Spleen (tissue), 11 donors: ENCODE measurements around the gene VPS29. TPM values are rescaled to one million over a fixed set of nuclear protein-coding genes. Genes with fewer than 3 reads are reported as not detected.

Experiments
- DNase-seq: peaks from one replicate; pipeline ENCODE4 v3.0.0-alpha.2; 2020
- H3K27ac ChIP-seq, 8 donors: fragments of 200-600 bp; sonication (generic) in 7 of 8; 1 replicate in 4 of 8; 2 replicates in 4 of 8; pipeline versions ENCODE4 v1.5.0 to v1.8.0; 2016 to 2021; ENCODE audit warnings: inconsistent platforms in 4 of 8, mild to moderate bottlenecking in 4 of 8, moderate library complexity in 1 of 8
- H3K27me3 ChIP-seq, 7 donors: fragments of 200-600 bp; sonication (generic) in 6 of 7; replicated peaks in 1 of 7; 1 replicate in 4 of 7; 2 replicates in 3 of 7; pipeline versions ENCODE4 v1.5.0 to v1.8.0; 2016 to 2021; ENCODE audit warnings: inconsistent platforms in 3 of 7, mild to moderate bottlenecking in 1 of 7
- H3K36me3 ChIP-seq, 6 donors: fragments of 200-600 bp; sonication (generic) in 5 of 6; 1 replicate in 4 of 6; 2 replicates in 2 of 6; pipeline versions ENCODE4 v1.5.0 to v1.8.0; 2016 to 2021; ENCODE audit warnings: inconsistent platforms in 2 of 6
- H3K4me1 ChIP-seq, 6 donors: fragments of 200-600 bp; sonication (generic) in 5 of 6; 1 replicate in 3 of 6; 2 replicates in 3 of 6; pipeline versions ENCODE4 v1.5.0 to v1.8.0; 2016 to 2021; ENCODE audit warnings: inconsistent platforms in 3 of 6
- H3K4me3 ChIP-seq, 8 donors: fragments of 200-600 bp; sonication (generic) in 7 of 8; 1 replicate in 4 of 8; 2 replicates in 4 of 8; pipeline versions ENCODE4 v1.5.0 to v1.8.0; 2016 to 2021; ENCODE audit warnings: inconsistent platforms in 4 of 8, mild to moderate bottlenecking in 4 of 8, moderate library complexity in 2 of 8
- H3K9me3 ChIP-seq, 8 donors: fragments of 200-600 bp; sonication (generic) in 7 of 8; 1 replicate in 4 of 8; 2 replicates in 4 of 8; pipeline versions ENCODE4 v1.5.0 to v1.8.0; 2016 to 2021; ENCODE audit warnings: inconsistent platforms in 4 of 8
- POLR2A ChIP-seq, 3 donors: fragments of 450-650 bp; IDR thresholded peaks; one replicate each; pipeline ENCODE4 v1.5.1; 2017; ENCODE audit warnings: antibody characterized with exemption in 3 of 3, mild to moderate bottlenecking in 1 of 3
- POLR2AphosphoS5 ChIP-seq, 3 donors: sonication (generic); formaldehyde crosslinking; IDR thresholded peaks; one replicate each; pipeline ENCODE4 v1.5.1; 2017; ENCODE audit warnings: antibody characterized with exemption in 3 of 3
- WGBS, 5 donors: extraction: QIAGEN DNeasy Blood & Tissue Kit in 3 of 5; methylation state at CpG; one replicate each; pipeline versions ENCODE4 v1.1.5 to v1.1.7; 2013 to 2018; 5-methylcytosine and 5-hydroxymethylcytosine counted together
- intact Hi-C: fragments of 100-400 bp; cut with DNase I; formaldehyde crosslinking; loops from one replicate; pipeline ENCODE4 v1.15.0; 2023; ENCODE audit warnings: low total_unique reads
- polyA plus RNA-seq, 3 donors: library from polyadenylated mRNA; stranded (reverse); fragments of 200-250 nt; gene quantifications; one replicate each; pipeline ENCODE4 v1.2.1, GENCODE V29; 2013
- small RNA-seq, 4 donors: library from RNA; depleted of rRNA; stranded (forward); fragments of <200 nt; gene quantifications; one replicate each; pipeline ENCODE3, GENCODE V24; 2016
- total RNA-seq, 7 donors: library from RNA; depleted of rRNA in 3 of 7; stranded (reverse); fragments of >200 nt in 3 of 7; fragmentation: NEBNext Ultra II Directional in 4 of 7; extraction: Animal tissue kit (Norgen Biotek cat#: 25700) in 4 of 7; gene quantifications; one replicate each; pipeline versions ENCODE4 v1.1.0 to v1.2.1, GENCODE V29; 2016 to 2021
- TF ChIP-seq, protein P1 (sequence below), 11 experiments: fragments of 200-600 bp in 7 of 11; fragments of 450-650 bp in 4 of 11; sonication (generic) in 4 of 11; IDR thresholded peaks in 8 of 11; conservative IDR thresholded peaks in 3 of 11; 1 replicate in 7 of 11; 2 replicates in 4 of 11; pipeline versions ENCODE4 v1.4.0 to v1.8.0; 2016 to 2021; ENCODE audit warnings: antibody characterized with exemption in 11 of 11, inconsistent platforms in 4 of 11, mild to moderate bottlenecking in 1 of 11
- donor health status: healthy with polysubstance abuse.
- donor health status: DM: no; HTN: no; CAD: no; lungs with moderate emphysema.
- donor health status: DM: no; HTN: no; CAD: no.
- donor health status: Bipolar disorder and iron deficiency.
- donor health status: healthy.
- donor health status: DM: no; HTN: no; CAD: no.
- donor health status: DM: yes; HTN: yes; CAD: no.

VPS29 gene
- total and polyA plus RNA-seq, 10 donors, result 77.9 to 228 (median 115) TPM

DNA sequence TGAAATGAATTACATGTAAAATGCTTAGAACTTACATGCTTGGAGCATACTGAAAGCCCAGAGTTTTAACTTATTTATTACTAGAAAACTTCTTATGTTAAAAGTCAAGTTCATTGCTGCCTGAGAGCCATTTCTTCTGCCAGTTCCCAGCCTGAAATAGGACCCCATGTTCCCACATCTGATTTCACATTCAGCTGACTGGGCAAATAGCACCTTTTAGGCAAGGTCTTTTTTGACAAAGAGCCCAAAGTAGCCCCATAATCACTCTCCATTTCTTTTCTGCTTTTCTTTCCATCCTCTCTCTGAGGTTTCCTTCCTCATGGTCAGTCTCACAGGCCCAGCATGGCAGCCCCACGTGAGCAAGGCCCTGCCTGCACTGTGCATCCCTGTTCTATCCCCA lies 50.6 kb downstream of the VPS29 start:
- Histone ChIP-seq H3K9me3 (no peaks in the 10 kb centered on the region), H3K4me3 (no peak overlapping the region), H3K4me1 (peaks cover 22 to 76% (median 57%) of the 10 kb centered on the region in 6 donors), H3K27me3 (no peaks in the 10 kb centered on the region), H3K27ac (peak overlapping the region in 6 of 8 donors; percentile 20 to 98 (median 96)), H3K36me3 (peaks cover 0 to 67% (median 13%) of the 10 kb centered on the region in 6 donors)
- no peak for TF ChIP-seq POLR2AphosphoS5 (IDR thresholded peaks at IDR 0.05)
- TF ChIP-seq, protein P1, sequence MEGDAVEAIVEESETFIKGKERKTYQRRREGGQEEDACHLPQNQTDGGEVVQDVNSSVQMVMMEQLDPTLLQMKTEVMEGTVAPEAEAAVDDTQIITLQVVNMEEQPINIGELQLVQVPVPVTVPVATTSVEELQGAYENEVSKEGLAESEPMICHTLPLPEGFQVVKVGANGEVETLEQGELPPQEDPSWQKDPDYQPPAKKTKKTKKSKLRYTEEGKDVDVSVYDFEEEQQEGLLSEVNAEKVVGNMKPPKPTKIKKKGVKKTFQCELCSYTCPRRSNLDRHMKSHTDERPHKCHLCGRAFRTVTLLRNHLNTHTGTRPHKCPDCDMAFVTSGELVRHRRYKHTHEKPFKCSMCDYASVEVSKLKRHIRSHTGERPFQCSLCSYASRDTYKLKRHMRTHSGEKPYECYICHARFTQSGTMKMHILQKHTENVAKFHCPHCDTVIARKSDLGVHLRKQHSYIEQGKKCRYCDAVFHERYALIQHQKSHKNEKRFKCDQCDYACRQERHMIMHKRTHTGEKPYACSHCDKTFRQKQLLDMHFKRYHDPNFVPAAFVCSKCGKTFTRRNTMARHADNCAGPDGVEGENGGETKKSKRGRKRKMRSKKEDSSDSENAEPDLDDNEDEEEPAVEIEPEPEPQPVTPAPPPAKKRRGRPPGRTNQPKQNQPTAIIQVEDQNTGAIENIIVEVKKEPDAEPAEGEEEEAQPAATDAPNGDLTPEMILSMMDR (IDR thresholded peaks at IDR 0.05 in 8 of 11, conservative IDR thresholded peaks at IDR 0.05 in 3 of 11), result no peak
- no peak for TF ChIP-seq POLR2A (IDR thresholded peaks at IDR 0.05)
- WGBS, 5 donors, result 65 to 79% (median 70%) methylated on average over 1 of the region's 1 CpG
- no peak for DNase-seq
- intact Hi-C loops, result loop anchor here (5.0 to 10.0 kb wide), 2 partner anchors 54 to 151 kb away; partner anchors contain the start of genes RAD9B and VPS29

DNA sequence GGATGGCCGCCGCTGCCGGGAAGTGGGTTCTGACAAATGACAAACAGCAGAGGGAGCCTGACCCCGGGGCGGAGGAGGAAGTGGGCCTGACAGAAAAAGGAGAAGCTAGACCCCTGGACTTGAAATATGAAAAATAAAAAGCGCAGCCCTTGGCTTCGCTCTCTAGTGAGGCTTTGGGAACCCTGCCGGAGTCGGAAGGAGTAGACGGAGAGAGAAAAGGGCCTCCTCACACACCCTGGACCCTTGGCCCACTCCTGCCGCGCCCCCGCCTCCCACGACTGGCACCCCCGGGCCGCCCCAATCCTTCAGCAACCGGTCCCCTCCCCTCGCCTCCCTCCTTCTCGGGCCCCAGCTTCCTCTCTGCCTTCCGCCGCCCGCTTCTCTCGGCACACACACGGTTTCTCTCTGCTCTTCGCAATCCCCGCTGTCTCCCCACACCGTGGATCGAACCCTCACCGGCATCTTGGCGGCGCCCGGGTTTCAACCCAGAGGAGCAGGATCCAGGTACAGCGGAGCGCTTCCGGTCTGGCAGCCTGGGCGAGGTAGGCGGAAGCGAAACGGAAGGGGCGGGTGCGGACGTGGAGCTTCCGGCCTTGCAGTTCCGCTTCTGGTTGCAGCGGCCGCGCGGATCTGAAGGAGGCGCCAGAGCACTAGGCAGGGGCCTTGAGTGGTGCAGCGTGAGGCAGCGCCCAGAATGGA lies 52.0 kb downstream of the VPS29 start, which contains the start of gene ARPC3:
TSS of gene ARPC3 (minus strand) at position 539 of the 699 bp plus-strand sequence. CDS start at position 462, 77 bp downstream.
- peak; percentile 97 to 99 (median 98) for TF ChIP-seq POLR2AphosphoS5 (IDR thresholded peaks at IDR 0.05)
- TF ChIP-seq, protein P1 (IDR thresholded peaks at IDR 0.05 in 8 of 11, conservative IDR thresholded peaks at IDR 0.05 in 3 of 11), result peak; percentile 82 to 99 (median 94)
- TF ChIP-seq POLR2A (IDR thresholded peaks at IDR 0.05), result peak; percentile 40 to 68 (median 60)
- Histone ChIP-seq H3K4me1 (peaks cover 27 to 76% (median 55%) of the 10 kb centered on the region in 6 donors), H3K27ac (peak within 1 kb of the TSS; percentile 94 to 98 (median 96)), H3K9me3 (no peaks in the 10 kb centered on the region), H3K4me3 (peak within 1 kb of the TSS; percentile 69 to 89 (median 78)), H3K27me3 (no peaks in the 10 kb centered on the region), H3K36me3 (peaks cover 0 to 71% (median 22%) of the 10 kb centered on the region in 6 donors)
- peak; percentile 99 for DNase-seq
- WGBS, 5 donors, result 0 to 1% (median 0%) methylated on average over 40 to 51 of the region's 51 CpGs
- intact Hi-C loops, result loop anchor here (5.0 to 10.0 kb wide), 2 partner anchors 55 to 152 kb away; partner anchors contain the start of genes RAD9B and VPS29

DNA sequence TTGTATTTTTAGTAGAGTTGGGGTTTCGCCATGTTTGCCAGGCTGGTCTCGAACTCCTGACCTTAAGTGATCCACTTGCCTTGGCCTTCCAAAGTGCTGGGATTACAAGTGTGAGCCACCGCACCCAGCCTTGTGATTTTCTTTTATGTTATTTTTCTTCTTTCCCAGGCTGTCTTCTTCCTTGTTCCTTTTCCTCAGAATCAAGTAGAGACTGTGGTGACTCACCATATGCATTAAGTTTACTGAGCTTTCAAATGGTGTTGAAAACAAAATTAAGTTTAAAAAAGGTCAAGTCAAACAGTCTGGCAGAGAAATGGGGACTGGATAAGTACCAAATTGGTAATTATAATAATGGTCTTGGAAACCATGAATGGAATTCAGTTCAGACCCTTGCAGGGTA lies 57.5 kb downstream of the VPS29 start:
- peak overlapping the region in 3 of 8 donors; percentile 5 to 8 (median 7) for H3K27ac ChIP-seq
- H3K36me3 ChIP-seq, result peaks cover 12 to 90% (median 63%) of the 10 kb centered on the region in 6 donors
- TF ChIP-seq POLR2A (IDR thresholded peaks at IDR 0.05) (no peak), POLR2AphosphoS5 (IDR thresholded peaks at IDR 0.05) (no peak)
- TF ChIP-seq, protein P1 (IDR thresholded peaks at IDR 0.05 in 8 of 11, conservative IDR thresholded peaks at IDR 0.05 in 3 of 11), result no peak
- intact Hi-C loops, result no loop called here
- H3K27me3 ChIP-seq, result no peaks in the 10 kb centered on the region
- 84 to 95% (median 89%) methylated on average over 3 of the region's 3 CpGs for WGBS, 5 donors
- no peak for DNase-seq
- no peaks in the 10 kb centered on the region for H3K9me3 ChIP-seq
- H3K4me3 ChIP-seq, result no peak overlapping the region
- peaks cover 30 to 80% (median 51%) of the 10 kb centered on the region in 6 donors for H3K4me1 ChIP-seq

Small RNAs within 50 kb of the gene (small RNA-seq; reads per million reads assigned to genes)
- 0 reads per million in 4 donors for gene RF00278

Other genes with a start within 250 kb of the VPS29 start
- 100 to 1,000 TPM in 6 of 7 donors, 10 to 100 TPM in 1; 89.8 to 143 (median 118) TPM for gene ATP2A2, start 220.9 kb downstream of the VPS29 start, total RNA-seq
- 10 to 100 TPM in 2 of 3 donors, 1 to 10 TPM in 1; 7.8 to 18.4 (median 12.3) TPM for gene ATP2A2, start 220.9 kb downstream of the VPS29 start, polyA plus RNA-seq
- gene ANAPC7, start 98.4 kb downstream of the VPS29 start, total RNA-seq, result 10 to 100 TPM; 40.9 to 78.0 (median 53.9) TPM
- 10 to 100 TPM; 32.2 to 51.3 (median 42.4) TPM for gene ANAPC7, start 98.4 kb downstream of the VPS29 start, polyA plus RNA-seq
- gene ARPC3, start 51.8 kb downstream of the VPS29 start, total RNA-seq, result 100 to 1,000 TPM; 301 to 568 (median 353) TPM
- 100 to 1,000 TPM; 614 to 762 (median 699) TPM for gene ARPC3, start 51.8 kb downstream of the VPS29 start, polyA plus RNA-seq
- gene GPN3, start 33.9 kb downstream of the VPS29 start, total RNA-seq, result 10 to 100 TPM; 12.5 to 29.9 (median 19.8) TPM
- gene GPN3, start 33.9 kb downstream of the VPS29 start, polyA plus RNA-seq, result 10 to 100 TPM; 11.6 to 21.2 (median 18.7) TPM
- 10 to 100 TPM in 2 of 7 donors, 1 to 10 TPM in 5; 6.9 to 19.4 (median 8.1) TPM for gene FAM216A, start 33.3 kb downstream of the VPS29 start, total RNA-seq
- gene FAM216A, start 33.3 kb downstream of the VPS29 start, polyA plus RNA-seq, result 10 to 100 TPM; 10.1 to 17.5 (median 15.9) TPM
- 1 to 10 TPM in 6 of 7 donors, under 1 TPM in 1; 0.67 to 2.2 (median 1.4) TPM for gene RAD9B, start 220 bp upstream of the VPS29 start, total RNA-seq
- gene RAD9B, start 220 bp upstream of the VPS29 start, polyA plus RNA-seq, result under 1 TPM; 0.35 to 0.74 (median 0.61) TPM
- gene PPTC7, start 81.2 kb upstream of the VPS29 start, total RNA-seq, result 10 to 100 TPM; 20.1 to 27.3 (median 26.5) TPM
- gene PPTC7, start 81.2 kb upstream of the VPS29 start, polyA plus RNA-seq, result 1 to 10 TPM; 7.5 to 9.9 (median 8.3) TPM
- 10 to 100 TPM; 14.8 to 30.8 (median 24.5) TPM for gene TCTN1, start 112.0 kb upstream of the VPS29 start, total RNA-seq
- 10 to 100 TPM in 2 of 3 donors, 1 to 10 TPM in 1; 8.4 to 21.0 (median 14.7) TPM for gene TCTN1, start 112.0 kb upstream of the VPS29 start, polyA plus RNA-seq
- 10 to 100 TPM; 46.9 to 71.3 (median 63.7) TPM for gene HVCN1, start 187.0 kb upstream of the VPS29 start, total RNA-seq
- 100 to 1,000 TPM in 2 of 3 donors, 10 to 100 TPM in 1; 76.5 to 114 (median 106) TPM for gene HVCN1, start 187.0 kb upstream of the VPS29 start, polyA plus RNA-seq
- 100 to 1,000 TPM; 108 to 173 (median 131) TPM for gene PPP1CC, start 240.8 kb upstream of the VPS29 start, total RNA-seq
- gene PPP1CC, start 240.8 kb upstream of the VPS29 start, polyA plus RNA-seq, result 100 to 1,000 TPM in 2 of 3 donors, 10 to 100 TPM in 1; 74.8 to 103 (median 100) TPM